ENCODE results near the gene TAF1C.

- TF ChIP-seq MAZ (IDR thresholded peaks at IDR 0.05; ENCODE audit: borderline replicate concordance, low read depth, low read length) (no peak), CTCF (conservative IDR thresholded peaks at IDR 0.05; ENCODE audit: low read depth, low read length) (no peak), SMC3 (IDR thresholded peaks at IDR 0.05; ENCODE audit: low read depth, low read length) (no peak), MXI1 (IDR thresholded peaks at IDR 0.05; ENCODE audit: borderline replicate concordance, low read depth, low read length) (no peak), MAFK (IDR thresholded peaks at IDR 0.05; ENCODE audit: low read depth, low read length) (no peak), NFE2L2 (IDR thresholded peaks at IDR 0.05; ENCODE audit: low read depth, low read length) (no peak), POLR2A (IDR thresholded peaks at IDR 0.05; ENCODE audit: low read depth, low read length) (no peak), ELK1 (IDR thresholded peaks at IDR 0.05; ENCODE audit: borderline replicate concordance, low read depth, low read length) (no peak)
- TF ChIP-seq, protein P1, sequence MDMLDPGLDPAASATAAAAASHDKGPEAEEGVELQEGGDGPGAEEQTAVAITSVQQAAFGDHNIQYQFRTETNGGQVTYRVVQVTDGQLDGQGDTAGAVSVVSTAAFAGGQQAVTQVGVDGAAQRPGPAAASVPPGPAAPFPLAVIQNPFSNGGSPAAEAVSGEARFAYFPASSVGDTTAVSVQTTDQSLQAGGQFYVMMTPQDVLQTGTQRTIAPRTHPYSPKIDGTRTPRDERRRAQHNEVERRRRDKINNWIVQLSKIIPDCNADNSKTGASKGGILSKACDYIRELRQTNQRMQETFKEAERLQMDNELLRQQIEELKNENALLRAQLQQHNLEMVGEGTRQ (IDR thresholded peaks at IDR 0.05; ENCODE audit: low read depth, low read length), result no peak
These were observed 12.2 kb upstream of the TAF1C start for GRCh38 chr16:84199097-84199496.
